Activated CD4-positive, alpha-beta T cell treated with anti-CD3 and anti-CD28 coated beads, Interleukin-10, Interleukin-2, amounts not matched to agents 100 ng/mL and 50 ng/mL, durations not matched to agents 16 hours and 8 hours (primary cell): Measurements from ENCODE around the gene HEPHL1.
"Not testable (repeated sequence)": the region's sequence is repeated elsewhere in the genome, so short reads cannot be mapped to it uniquely, and the experiment has no call there.

Experiments
- DNase-seq: peaks from one replicate; pipeline ENCODE4 v3.0.0-alpha.2; 2020

HEPHL1 gene

GRCh38 chr11:94153320-94153719 is 132.2 kb downstream of the HEPHL1 start:
- no peak for DNase-seq

GRCh38 chr11:94154095-94154856 is 133.1 kb downstream of the HEPHL1 start:
- no peak for DNase-seq

GRCh38 chr11:94157339-94157738 is 136.2 kb downstream of the HEPHL1 start:
- not testable (repeated sequence) for DNase-seq
